Heart left ventricle (tissue), 13 donors: Measurements from ENCODE around the gene PSMA2.

Source experiments
- POLR2A ChIP-seq, 2 donors: fragments of 450-650 bp; IDR thresholded peaks; one replicate each; pipeline ENCODE4 v1.6.1; 2017; ENCODE audit warnings: antibody characterized with exemption in 2 of 2, mild to moderate bottlenecking in 2 of 2, moderate library complexity in 2 of 2
- TF ChIP-seq, protein P1 (sequence below), 12 donors: fragments of 200-600 bp; sonication (generic) in 4 of 12; IDR thresholded peaks; one replicate each; pipeline versions ENCODE4 v1.5.0 to v1.8.0; 2018 to 2022; ENCODE audit warnings: antibody characterized with exemption in 12 of 12, mild to moderate bottlenecking in 5 of 12
- donor health status: ischemic (EF 13 %, LVEDD 7.1; RV severe dilation, severe dysfunction).
- donor health status: DM: no; HTN: yes; CAD: no.
- donor health status: DM: no; HTN: no; CAD: no.
- donor health status: ischemic (EF 25% LVEDD 6.9; RV normal size, moderate dysfunction).
- donor health status: ischemic (EF 25% LVEDD 5.7; RV mildly dilated, moderate dysfunction).
- donor health status: ischemic (EF 35%, LVEDD 5.7; RV mildly dilated, moderate dysfunction).
- donor health status: nonischemic (EF 11% LVEDD 7.7; RV severe dilation, severe dysfunction).
- donor health status: DM: yes; HTN: yes; CAD: no.
- donor health status: PGD.
- donor health status: ischemic (EF 29% LVEDD 5.4; RV normal size, mild dysfunction).
- donor health status: nonischemic (EF 23%, LVEDD 6.1; RV moderate dilation, normal function).

DNA sequence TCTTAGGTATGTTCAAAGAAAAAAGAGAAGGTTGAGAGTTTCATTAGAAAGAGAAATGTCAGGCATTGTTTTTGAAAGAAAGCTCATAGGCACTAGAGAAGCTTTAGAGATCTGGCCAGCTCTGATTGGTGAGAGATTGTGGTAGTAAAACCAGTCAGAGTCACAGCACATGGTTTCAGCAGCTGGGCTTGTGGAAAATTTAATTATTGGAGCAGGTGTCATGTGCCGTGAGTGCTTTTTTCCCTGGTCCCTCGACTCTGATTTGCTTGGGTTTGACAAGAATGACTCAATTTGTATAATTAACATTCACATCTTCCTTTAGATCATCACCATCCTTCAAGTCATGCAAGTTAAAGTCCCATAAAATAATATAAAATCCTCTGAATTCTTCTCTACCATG, 35.4 kb upstream of the PSMA2 start:
- TF ChIP-seq, protein P1, sequence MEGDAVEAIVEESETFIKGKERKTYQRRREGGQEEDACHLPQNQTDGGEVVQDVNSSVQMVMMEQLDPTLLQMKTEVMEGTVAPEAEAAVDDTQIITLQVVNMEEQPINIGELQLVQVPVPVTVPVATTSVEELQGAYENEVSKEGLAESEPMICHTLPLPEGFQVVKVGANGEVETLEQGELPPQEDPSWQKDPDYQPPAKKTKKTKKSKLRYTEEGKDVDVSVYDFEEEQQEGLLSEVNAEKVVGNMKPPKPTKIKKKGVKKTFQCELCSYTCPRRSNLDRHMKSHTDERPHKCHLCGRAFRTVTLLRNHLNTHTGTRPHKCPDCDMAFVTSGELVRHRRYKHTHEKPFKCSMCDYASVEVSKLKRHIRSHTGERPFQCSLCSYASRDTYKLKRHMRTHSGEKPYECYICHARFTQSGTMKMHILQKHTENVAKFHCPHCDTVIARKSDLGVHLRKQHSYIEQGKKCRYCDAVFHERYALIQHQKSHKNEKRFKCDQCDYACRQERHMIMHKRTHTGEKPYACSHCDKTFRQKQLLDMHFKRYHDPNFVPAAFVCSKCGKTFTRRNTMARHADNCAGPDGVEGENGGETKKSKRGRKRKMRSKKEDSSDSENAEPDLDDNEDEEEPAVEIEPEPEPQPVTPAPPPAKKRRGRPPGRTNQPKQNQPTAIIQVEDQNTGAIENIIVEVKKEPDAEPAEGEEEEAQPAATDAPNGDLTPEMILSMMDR (IDR thresholded peaks at IDR 0.05), result no peak
- no peak for TF ChIP-seq POLR2A (IDR thresholded peaks at IDR 0.05)
